GM18519 (cell line): ENCODE data around the gene CDKL4.
"Not testable (repeated sequence)": the region's sequence is repeated elsewhere in the genome, so short reads cannot be mapped to it uniquely, and the experiment has no call there.

ENCODE experiments used
- ATAC-seq: cut with Tn5 transposase; IDR thresholded peaks from one replicate; pipeline ENCODE4 v1.9.1; 2021; ENCODE audit warnings: mild to moderate bottlenecking, moderate library complexity; ENCODE audit not compliant: unreplicated experiment, low FRiP score

Gene CDKL4

DNA sequence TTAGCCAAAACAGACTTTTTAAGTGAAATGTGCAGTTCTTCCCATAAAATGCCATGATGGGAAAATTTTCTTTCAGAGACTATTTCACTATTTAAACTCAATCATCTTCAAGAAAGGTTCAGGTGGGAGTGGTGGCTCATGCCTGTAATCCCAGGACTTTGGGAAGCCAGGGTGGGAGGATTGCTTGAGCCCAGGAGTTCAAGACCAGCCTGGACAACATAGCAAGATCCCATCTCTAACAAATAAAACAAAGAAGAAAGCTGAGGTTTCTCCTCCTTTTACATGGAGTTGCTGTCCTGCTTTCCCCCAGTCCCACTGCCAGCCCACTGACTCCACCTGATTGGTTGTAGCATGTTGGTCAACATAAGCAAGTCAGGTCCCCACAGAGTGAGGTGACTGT, 97.1 kb downstream of the CDKL4 start:
- ATAC-seq = no peak

DNA sequence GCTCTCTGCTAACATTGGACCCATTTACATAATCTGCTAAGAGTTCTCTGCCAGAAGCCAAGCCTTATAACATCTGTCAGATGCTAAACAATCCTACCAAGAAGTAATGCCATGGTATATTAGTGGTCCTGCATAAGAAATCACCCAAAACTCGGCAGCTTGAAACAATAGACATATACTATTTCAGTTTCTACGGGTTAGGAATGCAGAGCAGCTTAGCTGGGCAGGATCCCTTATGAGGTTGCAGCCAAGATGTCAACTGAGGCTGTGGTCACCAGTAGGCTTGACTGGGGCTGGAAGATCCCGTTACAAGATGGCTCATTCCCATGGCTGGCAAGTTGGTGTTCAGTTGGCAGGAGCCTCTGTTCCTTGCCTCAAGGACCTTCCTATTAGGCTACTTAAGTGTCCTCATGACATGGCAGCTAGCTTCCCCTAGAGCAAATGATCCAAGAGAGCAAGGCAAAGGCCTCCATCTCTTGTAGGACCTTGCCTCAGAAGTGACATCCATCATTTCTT, 97.8 kb downstream of the CDKL4 start:
- no peak for ATAC-seq

GRCh38 chr2:39144416-39144815, 99.4 kb downstream of the CDKL4 start:
- no peak for ATAC-seq

DNA sequence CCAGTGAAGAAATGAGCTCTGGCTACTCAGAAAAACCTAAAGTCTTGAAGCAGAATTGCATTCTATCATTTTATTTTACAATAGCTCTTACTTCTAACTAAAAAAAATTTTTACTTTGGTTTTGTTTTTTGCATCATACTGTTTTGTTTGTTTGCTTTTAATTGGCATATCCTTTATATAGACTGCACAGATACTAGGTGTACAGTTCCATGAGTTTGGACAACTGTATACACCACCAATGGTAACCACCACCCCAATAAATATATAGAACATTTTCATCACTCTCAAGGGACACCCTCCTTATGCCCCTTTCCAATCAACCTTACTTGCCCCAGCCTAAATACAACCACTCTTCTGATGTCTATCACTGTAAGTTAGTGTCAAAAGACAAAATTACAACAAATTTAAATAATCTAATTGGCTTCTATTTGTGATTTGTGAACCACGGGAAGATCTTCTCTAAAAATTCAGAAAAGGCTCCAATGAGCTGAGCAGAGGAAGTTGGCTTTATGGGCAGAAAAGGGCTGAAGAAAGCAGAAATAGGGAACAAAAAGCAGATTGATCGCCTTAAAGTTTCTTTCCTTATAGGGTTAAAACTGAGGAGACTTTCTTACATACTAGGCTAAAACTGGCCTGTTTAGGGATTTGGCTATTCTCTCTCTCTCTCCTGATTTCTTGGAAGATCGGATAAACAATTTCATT, 100.7 kb downstream of the CDKL4 start:
- no peak for ATAC-seq

DNA sequence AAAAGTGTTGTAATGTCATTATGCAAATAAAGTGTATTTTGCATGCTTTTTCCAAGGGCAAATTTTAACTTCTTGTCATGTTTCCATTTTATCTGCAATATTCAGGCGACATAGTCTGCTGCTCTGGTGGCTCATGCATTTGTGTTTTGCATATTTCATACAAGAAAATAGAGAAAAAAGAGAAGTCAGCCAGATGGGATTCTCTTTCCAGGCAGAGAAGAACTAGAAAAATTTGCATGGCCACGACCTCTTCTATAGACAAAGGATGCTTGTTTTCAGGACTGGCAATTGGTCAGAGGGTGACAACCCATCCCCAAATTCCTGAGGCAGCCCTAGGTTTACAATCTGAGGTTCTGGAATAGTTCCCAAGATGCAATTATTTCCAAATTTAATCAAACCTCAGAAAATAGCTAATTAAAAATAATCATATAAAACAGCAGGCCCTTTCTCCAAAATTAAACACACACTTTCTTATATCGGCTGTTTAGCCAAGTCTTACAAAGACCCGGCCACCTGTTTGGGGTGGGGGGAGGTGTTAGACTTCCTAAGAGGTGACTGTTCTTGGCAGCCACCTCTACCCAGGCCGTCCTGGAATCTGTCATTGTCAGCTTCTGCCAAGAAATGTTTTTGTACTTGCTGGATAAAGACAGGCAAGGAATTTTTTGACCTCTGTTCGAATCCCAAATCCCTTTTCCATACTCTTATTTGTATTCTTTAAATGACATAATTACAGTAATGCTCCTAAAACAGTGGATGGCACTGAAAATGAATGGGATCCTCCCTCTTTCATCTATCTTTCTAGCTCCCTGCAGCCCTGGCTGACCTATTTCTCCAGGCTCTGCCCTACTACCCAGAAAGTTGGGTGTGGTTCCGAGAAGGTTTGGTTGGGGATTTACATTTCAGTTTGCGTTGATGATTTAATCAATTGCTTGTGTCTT, 102.2 kb downstream of the CDKL4 start:
- no peak for ATAC-seq

DNA sequence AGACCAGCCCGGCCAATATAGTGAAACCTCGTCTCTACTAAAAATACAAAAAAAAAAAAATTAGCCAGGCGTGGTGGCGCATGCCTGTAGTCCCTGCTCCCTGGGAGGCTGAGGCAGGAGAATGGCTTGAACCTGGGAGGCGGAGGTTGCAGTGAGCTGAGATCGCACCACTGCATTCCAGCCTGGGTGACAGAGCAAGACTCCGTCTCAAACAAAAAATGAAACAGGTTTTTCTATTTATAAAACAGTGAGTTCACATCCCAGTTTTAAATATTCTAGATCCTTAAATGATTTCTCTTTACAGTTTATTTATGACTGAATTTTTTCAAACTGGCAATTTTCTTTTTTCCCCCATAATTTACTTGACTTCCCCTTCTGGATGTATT, 102.8 kb downstream of the CDKL4 start:
- not testable (repeated sequence) for ATAC-seq

DNA sequence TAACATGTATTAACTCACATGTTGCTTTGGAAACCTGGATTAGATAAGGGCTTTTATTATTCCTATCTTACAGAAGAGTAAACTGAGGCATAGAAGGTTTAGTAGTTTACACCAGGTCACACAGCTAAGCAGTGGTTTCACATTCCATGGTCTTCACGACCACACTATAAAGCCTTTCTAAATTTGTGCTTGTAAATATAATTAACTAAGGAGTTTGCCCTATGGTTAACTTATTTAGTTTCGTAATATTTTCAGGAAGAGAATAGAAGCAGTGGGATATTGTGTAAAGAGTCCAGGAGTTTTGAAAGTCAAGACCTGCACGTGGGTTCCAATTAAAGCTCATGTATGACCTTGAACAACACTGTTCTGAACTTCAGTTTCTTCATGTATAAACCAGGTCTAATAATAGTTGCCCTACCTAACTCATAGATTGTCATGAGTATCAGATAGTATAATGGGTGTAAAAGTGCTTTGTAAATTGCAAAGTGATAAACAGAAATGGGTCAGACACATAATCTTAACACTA, 103.4 kb downstream of the CDKL4 start:
- ATAC-seq = no peak

GRCh38 chr2:39139511-39140237, 104.1 kb downstream of the CDKL4 start:
- ATAC-seq = no peak

GRCh38 chr2:39138837-39139211, 104.9 kb downstream of the CDKL4 start:
- ATAC-seq = no peak

- not testable (repeated sequence) for ATAC-seq
These were observed 105.5 kb downstream of the CDKL4 start for GRCh38 chr2:39138187-39138836.

DNA sequence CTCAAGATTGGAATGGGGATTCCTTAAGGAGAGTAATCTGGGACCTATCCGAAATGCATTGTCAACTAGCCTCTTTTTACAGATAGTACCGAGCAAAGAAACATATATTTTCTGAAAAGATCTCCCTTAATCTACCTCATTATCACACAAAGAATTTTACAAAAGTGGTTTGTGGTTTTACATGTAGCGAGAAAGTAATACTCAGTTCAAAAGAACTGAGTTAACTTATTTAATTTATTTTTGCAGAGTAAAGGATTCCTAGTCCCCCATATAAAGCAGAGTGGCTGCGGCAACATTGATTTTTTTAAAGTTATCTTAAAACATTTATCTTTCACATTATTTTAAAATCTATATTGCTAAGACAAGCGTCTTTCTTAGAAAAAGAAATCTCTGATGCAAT, 107.0 kb downstream of the CDKL4 start:
- no peak for ATAC-seq

GRCh38 chr2:39135690-39136259, 108.0 kb downstream of the CDKL4 start:
- ATAC-seq = no peak

GRCh38 chr2:39133215-39133851, 110.4 kb downstream of the CDKL4 start:
- ATAC-seq = no peak

DNA sequence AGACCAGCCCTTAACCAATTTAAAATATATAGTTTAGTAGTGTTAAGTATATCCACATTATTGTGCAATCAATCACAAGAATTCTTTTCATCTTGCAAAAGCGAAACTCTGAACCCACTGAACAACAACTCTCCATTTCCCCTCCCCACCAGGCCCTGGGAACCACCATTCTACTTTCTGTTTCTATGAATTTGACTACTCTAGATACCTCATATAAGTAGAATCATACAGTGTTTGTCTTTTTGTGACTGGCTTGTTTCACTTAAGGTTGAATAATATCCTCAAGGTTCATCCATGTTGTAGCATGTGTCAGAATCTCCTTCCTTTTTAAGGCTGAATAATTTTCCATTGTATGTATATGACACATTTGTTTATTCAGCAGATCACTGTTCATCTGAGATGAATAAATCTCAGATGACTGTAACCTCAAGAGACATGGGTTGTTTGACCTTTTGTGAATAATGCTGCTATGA, 114.8 kb downstream of the CDKL4 start:
- ATAC-seq = peak; percentile 33

DNA sequence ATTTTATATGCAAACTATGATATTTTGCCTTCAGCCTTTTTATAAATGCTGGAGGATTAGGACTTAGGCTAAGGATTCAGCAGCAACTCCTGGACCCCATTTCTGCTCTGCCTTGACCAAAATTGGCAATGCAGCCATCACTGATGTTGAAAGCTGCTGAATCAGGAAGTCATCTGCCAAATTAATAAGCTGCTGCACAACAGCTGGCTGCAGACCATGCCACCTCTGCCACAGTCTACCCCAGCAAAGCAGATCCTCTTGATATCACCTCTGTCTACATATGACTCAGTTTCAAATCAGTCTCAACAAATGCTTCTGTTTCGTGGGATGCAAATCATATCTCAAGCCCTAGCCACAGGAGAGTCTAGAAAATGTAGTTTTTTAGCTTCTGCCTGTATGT, 115.8 kb downstream of the CDKL4 start:
- ATAC-seq = peak; percentile 50
